ENCODE results near the gene TKFC.

The TKFC gene

GRCh38 chr11:61367406-61367805, 34.4 kb downstream of the TKFC start:
- Histone ChIP-seq H3K36me3 (ENCODE audit: control insufficient read depth, insufficient read depth, low read length) (peaks cover 56% of the 10 kb centered on the region), H3K9me3 (ENCODE audit: control insufficient read depth, low read length) (peaks cover 2% of the 10 kb centered on the region), H3K4me3 (ENCODE audit: insufficient read depth, low read depth, low read length) (no peak overlapping the region), H3K4me1 (ENCODE audit: control insufficient read depth, insufficient read depth, low read length) (peaks cover 6% of the 10 kb centered on the region), H3K27me3 (ENCODE audit: control insufficient read depth, insufficient read depth, low read length, poor library complexity, severe bottlenecking) (no peaks in the 10 kb centered on the region), H3K27ac (ENCODE audit: insufficient read depth, low read depth, low read length, poor library complexity, severe bottlenecking) (no peak overlapping the region)
- WGBS, 2 experiments = 95 to 100% methylated on average over 6 of the region's 6 CpGs

GRCh38 chr11:61368646-61369045, 35.6 kb downstream of the TKFC start:
- Histone ChIP-seq H3K4me3 (ENCODE audit: insufficient read depth, low read depth, low read length) (no peak overlapping the region), H3K27ac (ENCODE audit: insufficient read depth, low read depth, low read length, poor library complexity, severe bottlenecking) (no peak overlapping the region), H3K36me3 (ENCODE audit: control insufficient read depth, insufficient read depth, low read length) (peaks cover 63% of the 10 kb centered on the region), H3K4me1 (ENCODE audit: control insufficient read depth, insufficient read depth, low read length) (no peaks in the 10 kb centered on the region), H3K9me3 (ENCODE audit: control insufficient read depth, low read length) (peaks cover 2% of the 10 kb centered on the region), H3K27me3 (ENCODE audit: control insufficient read depth, insufficient read depth, low read length, poor library complexity, severe bottlenecking) (no peaks in the 10 kb centered on the region)
- 96% methylated on average over 7 of the region's 7 CpGs for WGBS, 2 experiments

- peaks cover 2% of the 10 kb centered on the region for H3K9me3 ChIP-seq (ENCODE audit: control insufficient read depth, low read length)
- no peaks in the 10 kb centered on the region for H3K27me3 ChIP-seq (ENCODE audit: control insufficient read depth, insufficient read depth, low read length, poor library complexity, severe bottlenecking)
- no peaks in the 10 kb centered on the region for H3K4me1 ChIP-seq (ENCODE audit: control insufficient read depth, insufficient read depth, low read length)
- WGBS, 2 experiments = 96% methylated on average over 9 of the region's 9 CpGs
- H3K27ac ChIP-seq (ENCODE audit: insufficient read depth, low read depth, low read length, poor library complexity, severe bottlenecking) = no peak overlapping the region
- H3K36me3 ChIP-seq (ENCODE audit: control insufficient read depth, insufficient read depth, low read length) = peaks cover 66% of the 10 kb centered on the region
- H3K4me3 ChIP-seq (ENCODE audit: insufficient read depth, low read depth, low read length) = no peak overlapping the region
These were observed 36.6 kb downstream of the TKFC start for GRCh38 chr11:61369372-61370348.

- peaks cover 2% of the 10 kb centered on the region for H3K9me3 ChIP-seq (ENCODE audit: control insufficient read depth, low read length)
- H3K36me3 ChIP-seq (ENCODE audit: control insufficient read depth, insufficient read depth, low read length) = peaks cover 66% of the 10 kb centered on the region
- no peaks in the 10 kb centered on the region for H3K4me1 ChIP-seq (ENCODE audit: control insufficient read depth, insufficient read depth, low read length)
- 97 to 98% methylated on average over 7 to 8 of the region's 8 CpGs for WGBS, 2 experiments
- no peak overlapping the region for H3K4me3 ChIP-seq (ENCODE audit: insufficient read depth, low read depth, low read length)
- H3K27me3 ChIP-seq (ENCODE audit: control insufficient read depth, insufficient read depth, low read length, poor library complexity, severe bottlenecking) = no peaks in the 10 kb centered on the region
- H3K27ac ChIP-seq (ENCODE audit: insufficient read depth, low read depth, low read length, poor library complexity, severe bottlenecking) = no peak overlapping the region
These were observed 37.4 kb downstream of the TKFC start for GRCh38 chr11:61370349-61371005.

DNA sequence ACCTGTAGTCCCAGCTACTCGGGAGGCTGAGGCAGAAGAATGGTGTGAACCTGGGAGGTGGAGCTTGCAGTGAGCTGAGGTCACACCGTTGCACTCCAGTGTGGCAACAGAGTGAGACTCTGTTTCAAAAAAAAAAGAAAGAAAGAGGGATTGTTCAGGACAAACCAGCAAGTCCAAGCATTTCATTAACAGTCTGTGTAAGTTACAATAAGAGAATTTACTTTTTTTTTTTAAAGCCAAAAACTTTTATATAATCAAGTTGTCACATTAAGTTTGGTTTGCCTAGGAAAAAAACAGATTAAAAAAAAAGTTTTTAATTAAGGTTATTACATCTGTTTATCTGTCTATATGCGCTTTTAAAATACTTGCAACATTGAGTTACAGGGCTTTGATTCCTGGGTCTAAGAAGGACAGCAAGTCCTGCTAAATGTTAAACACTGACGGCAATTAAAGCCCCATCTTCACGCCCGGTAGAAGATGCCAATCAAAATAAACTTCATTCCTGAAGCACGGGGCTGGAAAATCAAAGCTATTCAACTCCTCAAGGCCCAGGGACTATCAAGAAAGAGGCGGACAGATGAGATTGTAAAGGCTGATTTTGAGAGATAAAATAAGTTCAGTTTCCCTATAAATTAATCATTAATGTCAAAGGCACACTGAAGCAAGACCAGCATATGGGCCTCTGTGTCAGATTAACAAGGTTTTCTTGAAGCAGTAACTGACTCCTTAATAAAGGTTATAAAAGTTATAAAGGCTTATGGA, 39.8 kb downstream of the TKFC start:
- WGBS, 2 experiments = 96 to 98% methylated on average over 7 to 8 of the region's 8 CpGs
- Histone ChIP-seq H3K4me1 (ENCODE audit: control insufficient read depth, insufficient read depth, low read length) (no peaks in the 10 kb centered on the region), H3K27ac (ENCODE audit: insufficient read depth, low read depth, low read length, poor library complexity, severe bottlenecking) (no peak overlapping the region), H3K4me3 (ENCODE audit: insufficient read depth, low read depth, low read length) (no peak overlapping the region), H3K9me3 (ENCODE audit: control insufficient read depth, low read length) (peaks cover 2% of the 10 kb centered on the region), H3K36me3 (ENCODE audit: control insufficient read depth, insufficient read depth, low read length) (peaks cover 43% of the 10 kb centered on the region), H3K27me3 (ENCODE audit: control insufficient read depth, insufficient read depth, low read length, poor library complexity, severe bottlenecking) (no peaks in the 10 kb centered on the region)

DNA sequence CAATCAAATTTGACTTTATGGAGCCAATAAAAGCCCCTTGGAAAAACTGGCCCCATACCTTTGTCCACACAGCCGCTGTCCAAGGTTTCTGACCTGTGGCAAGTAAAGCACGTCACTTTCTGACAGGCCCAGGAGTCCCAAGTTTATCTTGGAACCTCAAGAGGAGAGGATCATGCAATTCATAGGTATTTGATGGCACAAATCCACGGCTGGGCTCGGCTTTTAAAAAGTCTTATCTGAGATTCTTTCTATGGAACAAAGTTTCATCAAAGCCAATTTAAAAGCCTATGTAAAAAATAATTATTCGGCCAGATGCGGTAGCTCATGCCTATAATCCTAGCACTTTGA, 42.7 kb downstream of the TKFC start:
- H3K9me3 ChIP-seq (ENCODE audit: control insufficient read depth, low read length) = peaks cover 2% of the 10 kb centered on the region
- H3K27ac ChIP-seq (ENCODE audit: insufficient read depth, low read depth, low read length, poor library complexity, severe bottlenecking) = no peak overlapping the region
- H3K36me3 ChIP-seq (ENCODE audit: control insufficient read depth, insufficient read depth, low read length) = peaks cover 22% of the 10 kb centered on the region
- no peaks in the 10 kb centered on the region for H3K27me3 ChIP-seq (ENCODE audit: control insufficient read depth, insufficient read depth, low read length, poor library complexity, severe bottlenecking)
- no peaks in the 10 kb centered on the region for H3K4me1 ChIP-seq (ENCODE audit: control insufficient read depth, insufficient read depth, low read length)
- WGBS, 2 experiments = 94 to 98% methylated on average over 6 of the region's 6 CpGs
- no peak overlapping the region for H3K4me3 ChIP-seq (ENCODE audit: insufficient read depth, low read depth, low read length)

- WGBS, 2 experiments = 90 to 95% methylated on average over 4 to 5 of the region's 6 CpGs
- Histone ChIP-seq H3K4me3 (ENCODE audit: insufficient read depth, low read depth, low read length) (no peak overlapping the region), H3K4me1 (ENCODE audit: control insufficient read depth, insufficient read depth, low read length) (no peaks in the 10 kb centered on the region), H3K36me3 (ENCODE audit: control insufficient read depth, insufficient read depth, low read length) (peaks cover 17% of the 10 kb centered on the region), H3K27me3 (ENCODE audit: control insufficient read depth, insufficient read depth, low read length, poor library complexity, severe bottlenecking) (no peaks in the 10 kb centered on the region), H3K27ac (ENCODE audit: insufficient read depth, low read depth, low read length, poor library complexity, severe bottlenecking) (no peak overlapping the region), H3K9me3 (ENCODE audit: control insufficient read depth, low read length) (no peaks in the 10 kb centered on the region)
These were observed 44.6 kb downstream of the TKFC start for GRCh38 chr11:61377461-61378160.

DNA sequence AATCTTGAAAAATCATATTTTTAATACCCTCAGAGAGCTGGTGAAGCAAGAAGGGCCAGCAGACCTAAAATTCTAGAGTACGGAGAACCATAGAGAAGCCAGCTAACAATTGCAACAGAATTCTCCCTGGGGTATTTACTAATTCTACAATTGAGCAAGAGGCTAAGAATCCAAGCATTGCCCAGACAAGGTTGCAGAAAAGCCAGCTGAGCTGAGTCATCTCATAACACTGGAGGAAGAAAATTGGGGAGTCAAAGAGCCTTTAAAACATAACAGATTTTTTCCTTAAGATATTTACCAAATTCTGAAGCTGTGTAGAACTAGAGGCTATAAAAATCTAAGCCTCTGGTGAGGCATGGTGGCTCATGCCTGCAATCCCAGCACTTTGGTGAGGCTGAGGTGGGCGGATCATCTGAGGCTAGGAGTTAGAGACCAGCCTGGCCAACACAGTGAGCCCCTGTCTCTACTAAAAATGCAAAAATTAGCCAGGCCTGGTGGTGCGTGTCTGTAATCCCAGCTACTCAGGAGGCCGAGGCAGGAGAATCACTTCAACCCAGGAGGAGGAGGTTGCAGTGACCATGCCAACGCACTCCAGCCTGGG, 45.8 kb downstream of the TKFC start:
- Histone ChIP-seq H3K4me1 (ENCODE audit: control insufficient read depth, insufficient read depth, low read length) (no peaks in the 10 kb centered on the region), H3K27ac (ENCODE audit: insufficient read depth, low read depth, low read length, poor library complexity, severe bottlenecking) (no peak overlapping the region), H3K36me3 (ENCODE audit: control insufficient read depth, insufficient read depth, low read length) (peaks cover 10% of the 10 kb centered on the region), H3K27me3 (ENCODE audit: control insufficient read depth, insufficient read depth, low read length, poor library complexity, severe bottlenecking) (no peaks in the 10 kb centered on the region), H3K4me3 (ENCODE audit: insufficient read depth, low read depth, low read length) (no peak overlapping the region), H3K9me3 (ENCODE audit: control insufficient read depth, low read length) (no peaks in the 10 kb centered on the region)
- 94 to 96% methylated on average over 5 of the region's 5 CpGs for WGBS, 2 experiments

DNA sequence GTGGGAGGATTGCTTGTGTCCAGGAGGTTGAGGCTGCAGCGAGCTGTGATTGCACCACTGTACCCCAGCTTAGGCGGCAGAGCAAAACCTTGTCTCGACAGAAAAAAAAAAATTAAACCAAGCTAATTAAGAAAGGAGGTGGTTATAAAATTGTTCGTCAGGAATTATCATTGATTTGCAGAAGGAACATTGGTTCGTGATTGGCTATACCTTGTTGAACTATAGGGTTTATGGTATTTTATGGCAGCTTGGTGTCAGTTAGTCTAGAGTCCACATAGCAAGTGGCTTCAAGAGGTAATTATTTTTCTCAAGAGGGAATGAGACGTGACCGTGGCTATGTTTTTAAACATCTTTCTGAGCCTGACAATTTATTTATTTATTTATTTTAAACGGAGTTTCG, 47.9 kb downstream of the TKFC start:
- H3K27ac ChIP-seq (ENCODE audit: insufficient read depth, low read depth, low read length, poor library complexity, severe bottlenecking) = no peak overlapping the region

More for the DNA sequence above, 47.9 kb downstream of the TKFC start:
- Histone ChIP-seq H3K4me1 (ENCODE audit: control insufficient read depth, insufficient read depth, low read length) (no peaks in the 10 kb centered on the region), H3K9me3 (ENCODE audit: control insufficient read depth, low read length) (no peaks in the 10 kb centered on the region), H3K27me3 (ENCODE audit: control insufficient read depth, insufficient read depth, low read length, poor library complexity, severe bottlenecking) (no peaks in the 10 kb centered on the region), H3K4me3 (ENCODE audit: insufficient read depth, low read depth, low read length) (no peak overlapping the region), H3K36me3 (ENCODE audit: control insufficient read depth, insufficient read depth, low read length) (no peaks in the 10 kb centered on the region)
- WGBS, 2 experiments = 91 to 96% methylated on average over 8 to 9 of the region's 9 CpGs
